ENCODE data around the gene SERPINE3. TPM values are rescaled to one million over a fixed set of nuclear protein-coding genes. Genes with fewer than 3 reads are reported as not detected.

SERPINE3 gene
- polyA plus RNA-seq, 1 donor from 2014 or later: not detected

DNA sequence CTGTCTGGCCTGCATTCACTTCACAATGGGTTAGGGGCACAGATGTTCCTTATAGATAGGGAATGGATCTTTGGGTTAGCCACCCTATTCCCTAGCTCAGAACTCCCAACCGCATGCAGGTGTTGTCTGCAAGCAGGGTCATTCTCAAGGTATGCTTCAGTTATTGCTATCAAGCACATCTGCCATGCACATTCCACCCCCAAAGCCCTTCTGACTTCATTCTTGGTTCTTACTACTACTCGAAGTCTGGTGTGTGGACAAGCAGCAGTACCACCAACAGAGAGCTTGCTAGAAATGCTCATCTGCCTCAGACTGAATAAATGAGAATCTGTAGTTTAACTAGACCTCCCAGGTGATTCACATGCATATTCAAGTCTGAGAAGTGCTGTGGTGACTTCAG is 31.3 kb downstream of the SERPINE3 start:
- no peaks in the 10 kb centered on the region for H4K20me1 ChIP-seq (ENCODE audit: insufficient read depth)
- no peaks in the 10 kb centered on the region for H3K9me2 ChIP-seq (ENCODE audit: insufficient read depth, low read length)
- no peaks in the 10 kb centered on the region for H3K27me3 ChIP-seq (ENCODE audit: insufficient read depth, low read depth, low read length)
- no peak overlapping the region for H3K4me3 ChIP-seq (ENCODE audit: low read length)
- no peaks in the 10 kb centered on the region for H3K9me3 ChIP-seq (ENCODE audit: low read length)
- no peak overlapping the region for H3K9ac ChIP-seq (ENCODE audit: low read length)
- no peak overlapping the region for H3K4me2 ChIP-seq (ENCODE audit: low read length)
- TF ChIP-seq REST (IDR thresholded peaks at IDR 0.05; ENCODE audit: borderline replicate concordance) (no peak), POLR2AphosphoS5 (IDR thresholded peaks at IDR 0.05) (no peak), TAF1 (IDR thresholded peaks at IDR 0.05; ENCODE audit: low read depth) (no peak), CTCF (IDR thresholded peaks at IDR 0.05; ENCODE audit: poor library complexity, severe bottlenecking) (no peak), MXI1 (conservative IDR thresholded peaks at IDR 0.05; ENCODE audit: poor library complexity, severe bottlenecking) (no peak), RAD21 (conservative IDR thresholded peaks at IDR 0.05) (no peak), SMC3 (conservative IDR thresholded peaks at IDR 0.05; ENCODE audit: poor library complexity) (no peak), EP300 (conservative IDR thresholded peaks at IDR 0.05; ENCODE audit: poor library complexity, severe bottlenecking) (no peak), EZH2 (IDR thresholded peaks at IDR 0.05; ENCODE audit: borderline replicate concordance, insufficient read depth, low read length, poor library complexity, severe bottlenecking) (no peak)
- no peaks in the 10 kb centered on the region for H3F3A ChIP-seq (ENCODE audit: insufficient read depth, low read length, poor library complexity, severe bottlenecking)
- no peak overlapping the region for H3K27ac ChIP-seq (ENCODE audit: low read length)
- peaks cover 13% of the 10 kb centered on the region for H3K36me3 ChIP-seq (ENCODE audit: insufficient read depth, low read length)
- H2AFZ ChIP-seq (ENCODE audit: low read depth, low read length): no peak overlapping the region
- H3K79me2 ChIP-seq (replicated peaks; ENCODE audit: insufficient read depth, low read length): no peaks in the 10 kb centered on the region

- Histone ChIP-seq H3K27ac (ENCODE audit: low read length) (no peak overlapping the region), H3K79me2 (replicated peaks; ENCODE audit: insufficient read depth, low read length) (no peaks in the 10 kb centered on the region), H2AFZ (ENCODE audit: low read depth, low read length) (no peak overlapping the region), H3K27me3 (ENCODE audit: insufficient read depth, low read depth, low read length) (no peaks in the 10 kb centered on the region), H3K4me3 (ENCODE audit: low read length) (no peak overlapping the region), H4K20me1 (ENCODE audit: insufficient read depth) (no peaks in the 10 kb centered on the region), H3K9me2 (ENCODE audit: insufficient read depth, low read length) (no peaks in the 10 kb centered on the region), H3K9me3 (ENCODE audit: low read length) (no peaks in the 10 kb centered on the region), H3K4me2 (ENCODE audit: low read length) (no peak overlapping the region), H3K9ac (ENCODE audit: low read length) (no peak overlapping the region), H3K36me3 (ENCODE audit: insufficient read depth, low read length) (peaks cover 13% of the 10 kb centered on the region), H3F3A (ENCODE audit: insufficient read depth, low read length, poor library complexity, severe bottlenecking) (no peaks in the 10 kb centered on the region)
- TF ChIP-seq EP300 (conservative IDR thresholded peaks at IDR 0.05; ENCODE audit: poor library complexity, severe bottlenecking) (no peak), CTCF (IDR thresholded peaks at IDR 0.05; ENCODE audit: poor library complexity, severe bottlenecking) (no peak), EZH2 (IDR thresholded peaks at IDR 0.05; ENCODE audit: borderline replicate concordance, insufficient read depth, low read length, poor library complexity, severe bottlenecking) (no peak), SMC3 (conservative IDR thresholded peaks at IDR 0.05; ENCODE audit: poor library complexity) (no peak), MXI1 (conservative IDR thresholded peaks at IDR 0.05; ENCODE audit: poor library complexity, severe bottlenecking) (no peak), TAF1 (IDR thresholded peaks at IDR 0.05; ENCODE audit: low read depth) (no peak), REST (IDR thresholded peaks at IDR 0.05; ENCODE audit: borderline replicate concordance) (no peak), RAD21 (conservative IDR thresholded peaks at IDR 0.05) (no peak), POLR2AphosphoS5 (IDR thresholded peaks at IDR 0.05) (no peak)
Measured at GRCh38 chr13:51371768-51372399, 32.4 kb downstream of the SERPINE3 start.
